Stimulated activated CD8-positive, alpha-beta memory T cell treated with anti-CD3 and anti-CD28 coated beads, Interleukin-2, amount 100 ng/mL, for 1 hour (primary cell): Measurements from ENCODE around the gene MAPK8IP1.
A peak's percentile ranks its signal among the peaks of the same experiment; 100 is the strongest.
"Not testable (repeated sequence)": the region's sequence is repeated elsewhere in the genome, so short reads cannot be mapped to it uniquely, and the experiment has no call there.

Source experiments
- DNase-seq, 2 donors: peaks; one replicate each; pipeline ENCODE4 v3.0.0-alpha.2; 2020; ENCODE audit warnings: low read depth in 2 of 2

MAPK8IP1 gene

DNA sequence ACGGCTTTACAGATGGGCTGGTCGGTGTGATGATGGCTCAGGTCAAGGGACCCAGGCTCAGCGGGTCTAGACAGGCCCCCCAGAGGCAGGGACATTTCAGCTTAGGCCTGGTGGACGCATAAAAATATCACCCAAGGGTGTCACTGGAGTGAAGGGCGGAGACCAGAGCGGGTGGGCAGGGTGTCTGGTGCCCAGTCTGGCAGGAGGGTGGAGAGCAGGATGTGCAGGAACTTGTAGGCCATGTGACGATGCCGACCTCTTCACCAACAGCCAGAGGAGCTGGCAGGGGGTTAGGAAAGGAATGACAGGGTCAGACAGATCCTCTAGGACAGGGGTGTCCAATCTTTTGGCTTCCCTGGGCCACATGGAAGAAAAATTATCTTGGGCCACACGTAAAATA is 4.5 kb downstream of the MAPK8IP1 start:
- no peak for DNase-seq

DNA sequence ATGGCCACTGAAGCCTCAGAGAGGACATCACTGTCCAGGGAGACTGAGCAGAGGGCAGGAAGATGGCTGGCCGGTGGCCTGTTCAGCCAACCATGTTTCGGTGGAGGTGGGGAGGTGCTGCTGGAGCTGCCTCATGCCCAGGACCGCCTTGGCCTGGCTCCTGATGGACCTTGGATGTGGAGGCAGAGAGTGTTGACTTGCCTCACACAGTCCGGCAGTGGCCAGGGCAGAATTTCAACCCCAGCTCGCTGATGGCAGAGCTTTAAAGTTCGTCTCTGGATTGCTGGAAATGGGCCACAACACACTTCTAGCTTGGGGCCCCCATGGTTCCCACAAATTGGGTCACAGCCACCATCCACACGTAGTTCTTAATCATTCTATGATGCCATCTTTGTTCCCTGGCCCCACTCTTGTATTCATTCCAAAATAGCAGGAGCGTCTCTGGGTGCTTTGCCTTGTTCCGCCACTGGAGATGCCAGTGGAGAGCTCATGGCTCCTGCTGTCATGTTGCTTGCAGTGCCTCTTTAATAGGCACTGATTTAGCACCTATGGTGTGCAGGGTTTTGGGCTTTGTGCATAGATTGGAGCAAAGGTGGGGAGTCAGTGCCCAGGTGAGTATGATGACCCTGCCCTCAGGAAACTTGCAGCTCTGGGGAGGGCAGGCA is 5.6 kb downstream of the MAPK8IP1 start:
- DNase-seq = no peak

DNA sequence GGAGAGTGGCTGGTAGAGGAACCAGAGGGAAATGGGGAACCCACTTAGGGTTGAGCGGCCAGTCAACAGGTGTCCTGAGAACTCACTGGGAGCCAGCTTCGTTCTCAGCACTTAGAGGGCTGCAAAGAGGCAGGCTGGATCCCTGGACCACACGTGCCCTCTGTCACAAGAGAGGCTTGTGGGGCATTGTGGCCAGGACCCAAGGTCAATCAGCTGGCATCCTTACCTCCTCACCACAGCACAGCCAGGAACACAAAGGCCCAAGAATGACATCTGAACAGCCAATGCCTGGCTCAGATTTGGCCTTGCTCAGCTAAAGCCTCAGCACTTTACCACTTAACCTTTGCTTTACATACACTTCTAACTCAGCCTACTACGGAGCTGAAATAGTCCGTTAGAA is 7.4 kb downstream of the MAPK8IP1 start:
- no peak for DNase-seq

DNA sequence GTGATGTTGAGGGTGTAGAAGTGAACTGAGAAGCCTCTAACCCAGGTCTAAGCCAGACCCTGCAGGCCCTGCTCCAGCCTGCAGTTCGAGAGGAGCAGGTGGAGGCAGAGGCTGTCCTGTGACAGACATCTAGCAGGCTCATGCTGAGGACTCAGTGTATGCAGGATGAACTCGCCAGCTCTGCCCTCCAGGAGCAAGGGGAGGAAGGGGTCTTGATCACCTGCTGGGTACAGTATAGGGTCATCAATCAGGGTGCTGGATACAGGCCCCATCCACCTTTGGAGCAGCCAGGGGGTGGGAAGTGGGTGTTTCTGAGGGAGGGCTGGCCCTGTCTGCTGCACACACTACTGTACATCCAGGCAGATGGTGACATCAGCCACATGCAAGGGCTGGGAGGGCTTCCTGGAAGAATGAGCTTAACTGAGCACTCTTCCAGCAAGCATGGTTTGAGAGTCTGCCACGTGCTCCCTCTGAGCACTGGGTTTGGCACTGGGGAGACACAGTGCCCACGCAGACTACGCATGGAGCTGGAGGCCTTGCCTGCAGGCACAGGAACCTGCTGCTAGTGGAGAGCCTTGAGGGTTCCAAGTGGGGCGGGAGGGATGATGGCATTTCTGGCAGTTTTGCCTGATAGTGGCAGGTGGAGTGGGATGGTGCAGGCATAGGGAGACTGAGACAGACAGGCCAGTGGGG is 9.2 kb downstream of the MAPK8IP1 start:
- DNase-seq = no peak

DNA sequence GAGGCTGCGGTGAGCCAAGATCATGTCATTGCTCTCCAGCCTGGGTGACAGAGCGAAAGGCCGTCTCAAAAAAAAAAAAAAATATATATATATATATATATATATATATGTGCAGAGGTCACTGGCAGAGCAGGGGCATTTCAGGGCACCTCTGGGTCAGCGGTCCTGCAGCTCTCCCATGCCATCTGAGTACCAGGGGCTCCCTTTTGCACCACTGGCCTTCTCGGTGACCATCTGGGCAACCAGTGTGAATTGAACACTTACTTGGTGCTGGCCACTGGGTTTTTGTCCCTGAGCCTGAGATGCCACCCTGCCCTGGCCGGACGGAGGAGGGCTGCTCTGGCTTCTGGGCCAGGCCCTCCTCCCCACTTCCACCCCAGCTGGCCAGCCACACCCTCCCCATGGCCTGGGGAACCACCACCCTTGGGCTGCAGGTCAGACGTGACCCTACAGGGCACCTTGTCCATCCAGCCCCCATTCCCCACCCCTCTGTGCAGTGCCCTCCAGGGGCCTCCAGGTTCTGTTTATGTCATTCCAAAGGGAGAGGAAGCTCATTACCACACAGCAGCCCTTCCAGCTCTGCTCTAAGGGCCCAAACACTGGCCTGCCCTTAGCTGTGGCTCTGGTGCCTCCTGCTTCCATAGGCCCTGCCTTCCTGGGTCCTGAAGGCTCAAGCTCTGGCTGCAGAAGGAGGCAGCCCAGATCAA is 10.3 kb downstream of the MAPK8IP1 start:
- no peak for DNase-seq

DNA sequence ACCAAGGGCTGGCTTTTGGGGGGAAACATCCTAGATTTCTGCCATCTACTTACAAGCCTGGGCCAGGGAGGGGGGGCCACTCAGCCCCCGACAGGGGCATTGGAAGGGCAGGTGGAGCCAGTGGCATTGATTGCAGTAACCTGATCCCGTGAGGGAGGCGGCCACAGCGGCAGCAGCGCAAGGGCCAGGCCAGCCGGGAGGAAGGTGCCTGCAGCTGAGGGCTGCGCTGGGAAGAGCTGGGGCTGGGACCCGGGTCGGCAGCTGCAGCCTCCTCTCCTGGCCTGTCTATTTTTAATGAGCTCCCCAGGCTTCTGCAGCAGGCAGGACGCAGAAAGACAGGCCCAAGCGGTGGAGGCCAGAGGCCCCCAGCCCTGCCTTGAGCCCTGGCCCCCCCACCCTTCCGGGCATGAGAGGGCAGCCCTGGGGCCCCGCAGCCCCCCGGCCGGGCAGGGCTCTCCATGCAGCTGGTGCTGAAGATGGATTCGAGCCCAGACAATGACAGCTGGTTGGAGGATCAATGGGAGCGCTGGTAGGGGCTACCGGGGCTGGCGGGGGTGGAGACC is 11.1 kb downstream of the MAPK8IP1 start:
- no peak for DNase-seq

DNA sequence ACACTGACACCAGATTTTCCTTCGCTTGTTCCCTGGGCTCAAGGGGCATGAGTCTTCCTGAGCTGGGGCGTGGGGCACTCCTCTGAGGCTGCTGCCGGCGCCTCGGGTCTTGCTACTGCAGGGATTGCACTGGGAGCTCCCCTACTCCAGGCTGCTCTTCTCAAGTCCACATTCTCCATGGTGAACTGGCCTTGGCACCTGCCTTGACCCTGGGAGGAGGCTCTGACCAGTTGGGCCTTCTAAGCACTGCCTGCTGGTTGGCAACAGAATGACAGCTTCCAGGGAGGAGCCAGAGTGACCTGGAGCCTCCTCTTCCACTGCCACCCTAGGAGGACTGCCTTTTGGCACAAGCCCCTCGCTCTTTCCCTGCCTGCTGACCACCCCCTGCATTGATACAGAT is 12.1 kb downstream of the MAPK8IP1 start:
- no peak for DNase-seq

DNA sequence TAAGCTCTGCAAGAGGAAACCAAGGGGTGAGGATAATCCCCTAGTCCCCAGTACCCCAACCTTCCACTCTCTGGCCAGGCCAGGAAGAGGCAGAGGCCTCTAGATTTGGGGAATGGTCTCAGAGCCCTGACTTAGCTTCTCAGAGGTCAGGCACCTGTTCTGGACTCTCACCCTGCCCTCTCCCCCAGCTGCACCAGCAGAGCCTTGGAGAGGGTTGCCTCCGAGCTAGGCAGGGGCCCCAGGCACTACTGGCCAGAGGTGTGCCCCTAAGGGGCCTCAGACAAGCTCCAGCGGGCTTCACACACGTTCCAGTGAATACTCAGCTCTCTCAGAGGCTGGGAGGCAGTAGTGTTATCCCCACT is 13.6 kb downstream of the MAPK8IP1 start:
- DNase-seq = no peak

DNA sequence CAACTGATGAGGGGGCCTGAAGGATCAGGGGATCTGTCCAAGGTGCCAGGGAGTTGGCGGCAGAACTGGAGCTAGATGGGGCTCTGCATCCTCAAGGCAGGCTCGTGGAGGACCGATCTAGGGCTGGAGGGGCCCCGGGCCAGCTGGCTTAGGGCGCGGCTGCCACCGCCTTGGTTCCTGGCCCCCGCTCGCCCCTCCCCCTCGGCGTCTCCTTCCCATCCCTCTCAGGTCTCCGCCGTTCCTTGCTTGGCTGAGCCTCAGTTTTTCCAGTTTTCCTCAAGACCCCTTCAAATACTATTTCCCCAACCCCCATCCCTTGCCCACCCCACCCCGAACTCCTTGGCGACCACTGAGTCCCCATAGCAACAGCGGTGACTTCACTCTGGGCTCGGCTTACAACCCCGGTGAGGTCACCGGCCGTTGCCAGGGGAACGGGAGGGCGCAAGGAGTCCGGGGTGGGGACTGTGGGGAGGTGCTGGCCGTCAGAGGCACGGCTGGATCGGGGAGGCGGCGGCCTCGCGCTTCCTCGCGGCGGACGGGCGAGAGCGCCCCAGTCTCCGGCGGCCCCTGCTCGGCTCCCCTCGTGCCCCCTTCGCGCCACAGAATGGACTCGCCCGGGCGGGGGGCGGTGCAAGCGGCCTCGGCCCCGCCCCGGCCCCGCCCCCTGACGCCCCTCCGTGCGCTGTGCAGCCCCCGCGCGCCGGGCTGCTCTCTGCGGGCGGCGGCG is 14.2 kb downstream of the MAPK8IP1 start:
- peak; percentile 44 to 52 for DNase-seq

DNA sequence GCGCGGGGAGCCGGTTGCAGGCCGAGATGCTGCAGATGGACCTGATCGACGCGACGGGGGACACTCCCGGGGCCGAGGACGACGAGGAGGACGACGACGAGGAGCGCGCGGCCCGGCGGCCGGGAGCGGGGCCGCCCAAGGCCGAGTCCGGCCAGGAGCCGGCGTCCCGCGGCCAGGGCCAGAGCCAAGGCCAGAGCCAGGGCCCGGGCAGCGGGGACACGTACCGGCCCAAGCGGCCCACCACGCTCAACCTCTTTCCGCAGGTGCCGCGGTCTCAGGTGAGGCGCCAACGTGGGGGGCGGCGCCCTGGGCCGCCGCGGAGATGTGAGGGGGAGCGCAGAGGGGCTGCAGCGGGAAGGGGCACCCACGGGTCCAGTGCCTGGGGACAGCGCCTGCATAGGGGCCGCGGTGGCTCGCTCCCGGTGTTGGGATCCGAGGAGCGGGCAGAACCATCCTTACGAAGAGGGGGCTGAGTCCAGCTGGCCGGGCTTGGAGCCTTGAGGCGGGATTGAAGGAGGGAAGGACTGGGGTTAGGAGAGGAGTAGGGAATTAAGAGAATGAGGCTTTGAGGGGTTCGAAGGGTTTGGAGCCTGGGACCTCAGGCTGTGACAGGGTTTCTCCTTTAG is 14.8 kb downstream of the MAPK8IP1 start:
- DNase-seq = not testable (repeated sequence)

DNA sequence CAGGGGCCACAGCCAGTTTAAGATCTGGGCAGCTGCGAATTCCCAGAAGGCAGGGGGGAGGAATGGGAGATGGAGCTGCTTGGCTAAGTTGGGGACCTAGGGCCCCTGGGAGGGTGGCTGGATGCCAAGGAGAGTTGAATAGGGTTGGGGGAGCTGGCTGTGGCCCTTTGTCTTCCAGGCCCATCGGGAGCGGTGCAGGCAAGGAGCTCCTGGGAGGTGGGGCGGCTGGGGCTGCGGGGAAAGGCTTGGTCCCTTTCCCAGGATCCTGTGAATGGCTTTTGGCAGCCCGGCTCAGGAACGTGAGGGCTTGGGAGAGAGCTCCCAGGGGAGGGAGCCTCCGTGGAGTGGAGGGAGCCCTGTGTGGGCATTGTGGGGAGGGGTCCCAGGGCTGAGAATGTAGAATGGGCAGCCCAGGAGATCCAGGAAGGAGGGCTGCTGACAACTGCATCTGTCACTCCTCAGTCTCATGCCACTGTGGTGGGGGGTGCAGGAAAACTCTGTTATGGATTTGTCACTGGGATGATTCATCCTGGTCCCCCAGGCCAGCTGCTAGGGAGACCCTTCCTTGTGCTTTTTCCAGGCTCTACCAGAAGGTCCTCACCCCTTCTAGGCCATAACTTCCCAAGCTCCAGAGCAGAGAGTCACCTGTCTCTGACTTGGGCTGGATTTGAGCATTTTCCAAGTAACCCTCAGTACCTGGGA is 15.6 kb downstream of the MAPK8IP1 start:
- no peak for DNase-seq

DNA sequence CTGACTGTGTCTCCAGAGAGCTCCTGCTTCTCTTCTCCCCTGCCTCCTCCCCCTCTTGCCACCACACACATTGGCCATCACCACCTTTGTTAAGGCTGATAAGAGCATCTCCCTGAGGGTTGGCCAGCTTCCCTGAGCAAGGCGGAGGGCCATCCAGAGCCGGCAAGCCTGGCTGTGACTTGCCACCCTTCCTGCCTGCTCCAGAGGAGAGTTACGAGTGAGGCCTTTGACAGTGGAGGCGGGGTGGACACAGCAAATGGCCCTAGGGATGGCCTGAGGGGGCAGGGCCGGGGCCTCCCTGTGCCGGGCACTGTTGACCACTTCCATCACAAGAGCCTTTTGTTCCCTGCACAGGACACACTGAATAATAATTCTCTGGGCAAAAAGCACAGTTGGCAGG is 16.2 kb downstream of the MAPK8IP1 start:
- no peak for DNase-seq

DNA sequence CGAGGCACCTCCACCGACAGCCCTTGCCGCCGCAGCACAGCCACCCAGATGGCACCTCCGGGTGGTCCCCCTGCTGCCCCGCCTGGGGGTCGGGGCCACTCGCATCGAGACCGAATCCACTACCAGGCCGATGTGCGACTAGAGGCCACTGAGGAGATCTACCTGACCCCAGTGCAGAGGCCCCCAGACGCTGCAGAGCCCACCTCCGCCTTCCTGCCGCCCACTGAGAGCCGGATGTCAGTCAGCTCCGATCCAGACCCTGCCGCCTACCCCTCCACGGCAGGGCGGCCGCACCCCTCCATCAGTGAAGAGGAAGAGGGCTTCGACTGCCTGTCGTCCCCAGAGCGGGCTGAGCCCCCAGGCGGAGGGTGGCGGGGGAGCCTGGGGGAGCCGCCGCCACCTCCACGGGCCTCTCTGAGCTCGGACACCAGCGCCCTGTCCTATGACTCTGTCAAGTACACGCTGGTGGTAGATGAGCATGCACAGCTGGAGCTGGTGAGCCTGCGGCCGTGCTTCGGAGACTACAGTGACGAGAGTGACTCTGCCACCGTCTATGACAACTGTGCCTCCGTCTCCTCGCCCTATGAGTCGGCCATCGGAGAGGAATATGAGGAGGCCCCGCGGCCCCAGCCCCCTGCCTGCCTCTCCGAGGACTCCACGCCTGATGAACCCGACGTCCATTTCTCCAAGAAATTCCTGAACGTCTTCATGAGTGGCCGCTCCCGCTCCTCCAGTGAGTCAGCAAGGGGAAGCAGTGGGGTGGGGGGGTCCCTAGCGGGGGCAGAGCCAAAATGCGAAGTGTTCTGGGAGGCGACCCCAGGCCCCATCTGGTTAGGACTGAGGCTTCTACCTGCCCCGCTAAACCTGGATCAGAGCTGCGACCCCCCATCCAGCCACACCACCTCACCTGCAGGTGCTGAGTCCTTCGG is 17.3 kb downstream of the MAPK8IP1 start:
- DNase-seq = no peak

DNA sequence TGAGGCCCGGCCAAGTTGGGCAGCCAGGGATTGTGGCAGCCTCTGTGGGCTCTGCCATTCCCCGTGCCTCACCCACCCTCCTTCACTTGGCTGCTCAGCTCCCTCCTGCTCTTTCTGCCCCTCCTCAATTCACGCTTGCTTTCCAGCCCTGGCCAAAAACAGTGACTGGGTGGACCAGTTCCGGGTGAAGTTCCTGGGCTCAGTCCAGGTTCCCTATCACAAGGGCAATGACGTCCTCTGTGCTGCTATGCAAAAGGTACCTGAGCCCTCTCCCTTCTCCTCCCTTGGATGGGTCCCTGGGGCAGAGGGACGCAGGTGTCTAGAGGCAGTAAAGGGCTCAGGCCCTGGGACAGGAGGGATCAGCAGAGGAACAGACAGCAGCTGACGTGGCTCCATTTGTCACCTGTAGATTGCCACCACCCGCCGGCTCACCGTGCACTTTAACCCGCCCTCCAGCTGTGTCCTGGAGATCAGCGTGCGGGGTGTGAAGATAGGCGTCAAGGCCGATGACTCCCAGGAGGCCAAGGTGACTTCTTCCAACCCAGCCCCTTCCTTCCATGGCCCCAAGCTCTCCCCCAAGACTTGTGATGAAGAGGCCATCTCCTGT is 19.0 kb downstream of the MAPK8IP1 start:
- DNase-seq = no peak

DNA sequence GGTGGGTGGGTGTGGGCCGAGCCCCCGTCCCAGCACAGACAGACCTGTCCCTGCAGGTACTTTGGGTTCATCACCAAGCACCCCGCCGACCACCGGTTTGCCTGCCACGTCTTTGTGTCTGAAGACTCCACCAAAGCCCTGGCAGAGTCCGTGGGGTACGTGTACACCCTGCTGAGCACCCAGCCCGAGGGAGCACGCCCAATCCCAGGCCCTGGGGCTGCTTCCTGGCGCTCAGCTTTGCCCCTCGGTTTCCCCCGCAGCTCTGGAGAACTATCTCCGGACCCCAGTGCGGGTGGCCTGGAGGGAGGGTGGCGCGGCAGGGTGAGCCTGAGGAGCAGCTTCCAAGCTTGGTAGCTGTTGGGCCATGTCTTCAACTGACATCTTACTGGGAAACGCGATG is 19.6 kb downstream of the MAPK8IP1 start:
- no peak for DNase-seq

DNA sequence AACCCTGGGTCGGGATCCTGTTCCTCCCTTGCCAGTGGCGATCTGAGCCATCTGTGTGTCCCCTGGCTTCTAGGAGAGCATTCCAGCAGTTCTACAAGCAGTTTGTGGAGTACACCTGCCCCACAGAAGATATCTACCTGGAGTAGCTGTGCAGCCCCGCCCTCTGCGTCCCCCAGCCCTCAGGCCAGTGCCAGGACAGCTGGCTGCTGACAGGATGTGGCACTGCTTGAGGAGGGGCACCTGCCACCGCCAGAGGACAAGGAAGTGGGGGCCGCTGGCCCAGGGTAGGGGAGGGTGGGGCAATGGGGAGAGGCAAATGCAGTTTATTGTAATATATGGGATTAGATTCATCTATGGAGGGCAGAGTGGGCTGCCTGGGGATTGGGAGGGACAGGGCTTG is 20.1 kb downstream of the MAPK8IP1 start:
- DNase-seq = not testable (repeated sequence)

DNA sequence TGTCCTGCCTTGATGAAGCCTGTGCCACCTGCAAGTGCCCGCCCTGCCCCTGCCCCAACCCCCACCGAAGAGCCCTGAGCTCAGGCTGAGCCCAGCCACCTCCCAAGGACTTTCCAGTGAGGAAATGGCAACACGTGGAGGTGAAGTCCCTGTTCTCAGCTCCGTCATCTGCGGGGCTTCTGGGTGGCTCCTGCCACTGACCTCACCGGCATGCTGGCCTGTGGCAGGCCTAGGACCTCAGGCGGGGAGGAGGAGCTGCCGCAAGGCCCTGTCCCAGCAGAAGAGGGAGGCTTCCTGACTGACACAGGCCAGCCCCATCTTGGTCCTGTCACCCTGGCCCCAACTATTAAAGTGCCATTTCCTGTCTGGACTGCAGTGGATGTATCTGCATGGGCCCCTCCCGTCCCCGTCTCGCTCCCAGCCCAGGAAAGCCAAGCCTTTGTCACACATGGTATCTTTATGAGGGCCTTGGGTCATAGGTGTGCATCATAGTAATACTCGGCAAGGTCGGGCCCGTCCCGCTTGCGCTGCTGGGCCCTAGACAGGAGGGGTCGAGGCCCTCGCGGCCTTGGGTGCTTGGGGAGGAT is 20.7 kb downstream of the MAPK8IP1 start:
- no peak for DNase-seq

DNA sequence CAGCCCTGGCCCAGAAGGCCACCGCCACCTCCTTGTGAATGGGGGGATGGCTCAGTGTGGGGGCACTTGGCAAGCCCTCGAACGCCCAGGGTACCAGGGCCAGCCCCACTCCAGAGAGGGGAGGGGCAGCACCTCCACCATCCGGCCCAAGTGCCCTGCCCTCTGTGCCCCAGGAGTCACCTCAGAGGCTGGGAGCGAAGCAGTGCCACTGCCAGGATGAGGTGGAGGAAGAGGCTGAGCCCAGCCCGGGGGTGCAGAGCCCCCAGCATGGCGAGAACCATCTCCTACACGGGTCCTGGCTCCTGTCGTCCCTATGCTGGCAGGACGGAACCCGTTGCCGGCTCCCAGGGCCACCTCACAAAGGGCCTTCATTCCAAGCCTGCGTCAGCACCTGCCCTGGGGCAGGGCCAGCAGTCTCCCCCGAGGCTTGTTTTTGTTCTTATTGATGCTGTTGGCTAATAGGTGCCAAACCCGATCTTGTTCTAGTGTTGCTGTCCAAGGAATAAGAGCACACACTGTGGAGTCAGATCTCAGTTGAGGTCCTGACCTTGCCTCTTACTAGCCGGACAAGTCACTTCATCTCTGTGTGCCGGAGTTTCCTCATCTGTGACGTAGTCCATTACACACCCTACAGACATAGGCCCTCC is 21.6 kb downstream of the MAPK8IP1 start, which contains the start of gene FREY1:
Gene FREY1, minus strand, starts transcription at position 307 of the 647 bp plus-strand sequence. Its CDS starts 26 bp downstream, at position 281.
- DNase-seq = no peak
